IMR-90 (cell line): Measurements from ENCODE around the gene TYW5.

ENCODE experiments used
- CHD1 ChIP-seq: IDR thresholded peaks from 2 replicates; pipeline ENCODE4 v1.6.1; 2012; ENCODE audit warnings: low read depth, low read length, improper control_type of control experiment
- POLR2A ChIP-seq: IDR thresholded peaks from 2 replicates; pipeline ENCODE4 v1.6.1; 2012; ENCODE audit warnings: mild to moderate bottlenecking, low read depth, low read length
- USF2 ChIP-seq: fragments of 150-350 bp; IDR thresholded peaks from 2 replicates; pipeline ENCODE4 v1.6.1; 2017; ENCODE audit warnings: mild to moderate bottlenecking, antibody characterized with exemption, low read length, low read depth
- TF ChIP-seq, protein P1 (sequence below): conservative IDR thresholded peaks from 2 replicates; pipeline ENCODE4 v1.5.1; 2012; ENCODE audit warnings: mild to moderate bottlenecking, low read depth, low read length, improper control_type of control experiment

- TF ChIP-seq POLR2A (no peak), CHD1 (no peak), USF2 (no peak)
- TF ChIP-seq, protein P1, sequence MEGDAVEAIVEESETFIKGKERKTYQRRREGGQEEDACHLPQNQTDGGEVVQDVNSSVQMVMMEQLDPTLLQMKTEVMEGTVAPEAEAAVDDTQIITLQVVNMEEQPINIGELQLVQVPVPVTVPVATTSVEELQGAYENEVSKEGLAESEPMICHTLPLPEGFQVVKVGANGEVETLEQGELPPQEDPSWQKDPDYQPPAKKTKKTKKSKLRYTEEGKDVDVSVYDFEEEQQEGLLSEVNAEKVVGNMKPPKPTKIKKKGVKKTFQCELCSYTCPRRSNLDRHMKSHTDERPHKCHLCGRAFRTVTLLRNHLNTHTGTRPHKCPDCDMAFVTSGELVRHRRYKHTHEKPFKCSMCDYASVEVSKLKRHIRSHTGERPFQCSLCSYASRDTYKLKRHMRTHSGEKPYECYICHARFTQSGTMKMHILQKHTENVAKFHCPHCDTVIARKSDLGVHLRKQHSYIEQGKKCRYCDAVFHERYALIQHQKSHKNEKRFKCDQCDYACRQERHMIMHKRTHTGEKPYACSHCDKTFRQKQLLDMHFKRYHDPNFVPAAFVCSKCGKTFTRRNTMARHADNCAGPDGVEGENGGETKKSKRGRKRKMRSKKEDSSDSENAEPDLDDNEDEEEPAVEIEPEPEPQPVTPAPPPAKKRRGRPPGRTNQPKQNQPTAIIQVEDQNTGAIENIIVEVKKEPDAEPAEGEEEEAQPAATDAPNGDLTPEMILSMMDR, result no peak
These were observed 36.4 kb upstream of the TYW5 start for GRCh38 chr2:199991691-199992090.
